Measurements from ENCODE around the gene MYO5B.
A peak's percentile ranks its signal among the peaks of the same experiment; 100 is the strongest.

Gene MYO5B

DNA sequence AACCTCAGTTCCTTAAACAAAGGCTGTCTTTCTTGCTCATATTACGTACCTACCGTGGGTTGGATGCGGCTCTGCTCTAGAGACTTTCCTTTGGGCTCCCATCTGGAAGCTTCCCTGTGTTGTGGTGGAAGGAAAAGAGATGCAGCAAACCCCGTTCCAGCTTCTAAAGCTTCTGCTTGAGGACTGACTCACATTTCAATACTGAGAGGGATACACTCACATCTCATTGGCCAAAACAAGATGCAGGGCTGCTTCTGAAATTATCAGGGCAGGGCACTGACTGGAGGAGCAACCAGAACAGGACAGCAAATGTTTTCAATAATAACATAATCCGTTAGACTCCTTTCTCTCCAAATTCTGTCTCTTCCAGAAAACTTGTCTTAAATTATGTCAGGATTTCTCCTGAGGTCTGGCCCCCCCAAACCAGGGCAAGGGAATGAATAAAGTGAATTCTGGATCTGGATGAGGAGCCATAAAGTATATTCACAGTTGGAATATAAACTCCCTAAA lies 4.5 kb upstream of the MYO5B start:
- H3K9me3 ChIP-seq = 0 out of 2 replicates have a peak, but pooled peaks cover 3% of the 10 kb centered on the region
- in situ Hi-C loops (cut with MboI; ENCODE audit: low sequenced_read_pairs) = loop anchor here (5.0 kb wide), 1 partner anchor 142 kb away; no protein-coding TSS in a partner anchor

GRCh38 chr18:50196261-50196660 lies 1.3 kb upstream of the MYO5B start:
- in situ Hi-C loops (cut with MboI; ENCODE audit: low sequenced_read_pairs) = loop anchor here (5.0 kb wide), 1 partner anchor 139 kb away; no protein-coding TSS in a partner anchor
- no peak for DNase-seq (ENCODE audit: low spot score in 2 of 2)
- 0 out of 2 replicates have a peak, but pooled peaks cover 3% of the 10 kb centered on the region for H3K9me3 ChIP-seq
- H3K4me3 ChIP-seq = no peak overlapping the region
- H3K36me3 ChIP-seq (replicated peaks) = no peaks in the 10 kb centered on the region
- peaks cover 10% of the 10 kb centered on the region for H3K4me1 ChIP-seq
- 0 out of 2 replicates have a peak, but pooled peaks cover 2% of the 10 kb centered on the region for H3K27me3 ChIP-seq (ENCODE audit: low read depth)

More for the DNA sequence above, 4.5 kb upstream of the MYO5B start:
- Histone ChIP-seq H3K4me3 (no peak overlapping the region), H3K36me3 (replicated peaks) (no peaks in the 10 kb centered on the region), H3K27me3 (ENCODE audit: low read depth) (0 out of 2 replicates have a peak, but pooled peaks cover 2% of the 10 kb centered on the region), H3K4me1 (peaks cover 3% of the 10 kb centered on the region)
- DNase-seq (ENCODE audit: low spot score in 2 of 2) = no peak

DNA sequence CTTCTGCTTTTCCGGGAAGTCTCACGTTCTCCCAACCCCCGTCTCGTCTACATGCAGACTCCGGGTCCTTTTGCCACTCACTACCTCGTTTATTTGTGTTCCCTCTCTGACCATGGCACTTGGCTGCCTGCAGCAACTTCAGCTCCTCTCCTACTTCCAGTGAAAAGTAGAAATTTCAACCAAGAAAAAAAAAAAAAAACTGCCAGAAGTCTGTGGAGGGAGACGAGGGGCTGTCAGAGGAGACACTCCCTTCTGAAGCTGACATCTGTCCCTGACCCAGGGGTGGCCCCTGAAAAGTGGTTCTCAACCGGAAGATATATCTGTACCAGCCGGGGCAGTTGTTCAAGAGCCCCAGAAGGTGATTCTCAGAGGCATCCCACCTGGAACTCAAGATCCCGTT lies 742 bp upstream of the MYO5B start:
- Histone ChIP-seq H3K4me1 (peaks cover 10% of the 10 kb centered on the region), H3K36me3 (replicated peaks) (no peaks in the 10 kb centered on the region), H3K4me3 (no peak overlapping the region), H3K9me3 (no peaks in the 10 kb centered on the region), H3K27me3 (ENCODE audit: low read depth) (0 out of 2 replicates have a peak, but pooled peaks cover 2% of the 10 kb centered on the region)
- in situ Hi-C loops (cut with MboI; ENCODE audit: low sequenced_read_pairs) = loop anchor here (5.0 kb wide), 1 partner anchor 138 kb away; no protein-coding TSS in a partner anchor
- peak in 1 of 2 experiments; percentile 9 for DNase-seq (ENCODE audit: low spot score in 2 of 2)

DNA sequence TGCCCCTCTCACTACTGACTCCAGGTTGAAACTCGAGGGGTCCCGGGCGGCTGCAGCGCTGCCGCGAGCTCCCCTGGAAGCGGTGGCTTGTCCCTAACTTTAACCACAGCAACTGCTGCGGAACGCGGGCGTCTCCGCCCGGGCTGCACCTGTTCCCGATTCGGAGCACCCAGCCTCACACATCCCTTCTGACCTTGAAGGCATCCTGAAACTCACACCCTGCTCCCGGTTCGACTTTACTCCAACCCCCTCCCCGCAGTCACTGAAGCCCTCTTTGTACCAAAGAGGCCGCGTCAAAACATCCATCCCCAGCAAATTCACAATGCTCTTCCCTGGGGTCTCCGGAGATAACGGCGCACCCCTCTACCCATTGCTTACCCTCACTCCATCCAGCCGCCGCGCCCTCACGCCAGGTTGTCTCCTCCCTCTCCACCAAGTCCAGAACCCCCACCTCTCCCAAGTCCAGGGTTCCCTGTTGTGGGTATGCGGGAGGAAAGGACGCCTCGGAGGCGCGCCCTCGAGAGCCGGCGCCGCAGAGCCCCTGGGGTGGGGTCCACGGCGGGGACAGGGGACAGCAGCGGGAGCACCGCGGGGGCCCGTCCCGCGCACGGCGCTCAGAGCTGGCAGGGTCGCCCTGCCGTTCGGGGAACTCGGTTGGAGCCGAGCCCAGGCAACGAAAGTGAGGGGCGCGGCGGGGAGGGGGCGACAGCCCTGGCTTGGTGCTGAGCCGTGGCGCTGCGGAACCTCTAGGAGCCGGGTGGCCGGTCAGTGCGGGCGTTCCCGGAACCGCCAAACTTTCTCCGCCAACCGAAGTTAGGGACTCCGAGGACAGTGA lies 934 bp downstream of the MYO5B start:
- in situ Hi-C loops (cut with MboI; ENCODE audit: low sequenced_read_pairs) = no loop called here
- peaks cover 10% of the 10 kb centered on the region for H3K4me1 ChIP-seq
- no peaks in the 10 kb centered on the region for H3K9me3 ChIP-seq
- DNase-seq (ENCODE audit: low spot score in 2 of 2) = peak in 1 of 2 experiments; percentile 40
- peak overlapping the region; percentile 62 for H3K4me3 ChIP-seq
- no peaks in the 10 kb centered on the region for H3K36me3 ChIP-seq (replicated peaks)
- 0 out of 2 replicates have a peak, but pooled peaks cover 2% of the 10 kb centered on the region for H3K27me3 ChIP-seq (ENCODE audit: low read depth)

DNA sequence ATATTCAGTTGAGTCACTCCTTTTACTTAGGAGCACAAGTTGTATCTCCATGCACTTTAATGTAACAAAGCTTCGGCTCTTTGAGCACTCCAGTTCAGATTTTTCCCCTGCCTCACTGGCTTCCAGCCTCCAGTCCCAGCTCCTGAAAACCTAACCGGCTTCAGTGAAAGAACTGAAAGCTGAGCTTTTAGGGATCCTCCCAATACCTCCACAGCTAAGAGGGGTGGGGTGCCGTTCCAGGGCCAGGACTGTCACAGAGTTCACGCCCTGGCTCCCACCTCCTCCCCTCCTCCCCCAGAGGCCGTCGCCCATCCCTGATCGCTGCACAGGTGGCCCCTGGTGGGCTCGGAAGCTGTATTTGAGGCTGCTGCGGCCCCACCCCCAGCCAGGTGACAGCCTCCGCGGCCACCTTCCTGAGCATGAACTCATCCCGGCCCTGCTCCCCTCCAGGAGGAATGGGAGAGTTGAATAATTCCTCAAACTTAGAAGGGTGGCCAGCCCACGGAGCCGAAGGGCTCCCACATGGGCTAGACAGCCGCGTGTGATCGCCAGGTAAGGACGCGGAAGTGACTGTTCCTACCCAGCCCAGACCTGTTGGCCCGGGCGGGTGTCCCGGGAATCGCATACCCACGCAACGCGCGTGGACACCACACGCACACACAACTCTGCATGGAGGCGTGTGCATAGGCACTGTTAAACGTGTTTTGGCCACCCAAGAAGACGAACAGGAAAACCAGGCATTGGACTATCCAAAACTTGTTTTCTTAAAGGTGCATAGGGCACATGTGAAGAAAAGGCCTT lies 1.8 kb downstream of the MYO5B start:
- in situ Hi-C loops (cut with MboI; ENCODE audit: low sequenced_read_pairs) = no loop called here
- H3K9me3 ChIP-seq = no peaks in the 10 kb centered on the region
- H3K27me3 ChIP-seq (ENCODE audit: low read depth) = 0 out of 2 replicates have a peak, but pooled peaks cover 2% of the 10 kb centered on the region
- DNase-seq (ENCODE audit: low spot score in 2 of 2) = no peak
- H3K4me1 ChIP-seq = peaks cover 10% of the 10 kb centered on the region
- H3K36me3 ChIP-seq (replicated peaks) = no peaks in the 10 kb centered on the region
- peak overlapping the region; percentile 62 for H3K4me3 ChIP-seq

GRCh38 chr18:50190926-50191325 lies 4.0 kb downstream of the MYO5B start:
- Histone ChIP-seq H3K4me3 (no peak overlapping the region), H3K36me3 (replicated peaks) (no peaks in the 10 kb centered on the region), H3K4me1 (peaks cover 10% of the 10 kb centered on the region), H3K27me3 (ENCODE audit: low read depth) (0 out of 2 replicates have a peak, but pooled peaks cover 2% of the 10 kb centered on the region), H3K9me3 (no peaks in the 10 kb centered on the region)
- DNase-seq (ENCODE audit: low spot score in 2 of 2) = no peak
- in situ Hi-C loops (cut with MboI; ENCODE audit: low sequenced_read_pairs) = no loop called here

- Histone ChIP-seq H3K27me3 (ENCODE audit: low read depth) (no peaks in the 10 kb centered on the region), H3K36me3 (replicated peaks) (no peaks in the 10 kb centered on the region), H3K9me3 (no peaks in the 10 kb centered on the region), H3K4me3 (no peak overlapping the region), H3K4me1 (peaks cover 8% of the 10 kb centered on the region)
- no peak for DNase-seq (ENCODE audit: low spot score in 2 of 2)
- in situ Hi-C loops (cut with MboI; ENCODE audit: low sequenced_read_pairs) = no loop called here
These were observed 4.7 kb downstream of the MYO5B start for GRCh38 chr18:50190236-50190635.

DNA sequence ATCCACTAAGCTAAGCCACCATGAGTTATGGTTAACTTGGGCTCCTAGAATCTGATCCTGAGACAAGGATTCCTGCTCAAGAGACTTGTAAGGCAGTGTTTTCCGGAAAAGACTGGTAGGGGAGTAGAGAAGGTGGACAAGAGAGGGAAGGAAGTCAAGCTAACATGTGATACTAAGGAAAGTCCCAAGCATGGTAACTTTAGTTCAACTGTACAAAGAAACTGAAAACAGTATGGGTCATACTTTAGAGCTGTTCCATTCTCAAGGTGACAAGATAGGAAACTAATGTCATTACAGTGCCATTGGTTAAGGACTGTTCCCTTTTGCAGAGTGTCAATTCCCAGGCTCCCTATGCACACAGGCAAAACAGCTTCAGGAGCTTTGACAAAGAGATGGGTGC lies 5.8 kb downstream of the MYO5B start:
- Histone ChIP-seq H3K36me3 (replicated peaks) (no peaks in the 10 kb centered on the region), H3K27me3 (ENCODE audit: low read depth) (no peaks in the 10 kb centered on the region), H3K4me3 (no peak overlapping the region), H3K9me3 (no peaks in the 10 kb centered on the region), H3K4me1 (peaks cover 7% of the 10 kb centered on the region; the same call in 1 of the 2 replicates)
- no peak for DNase-seq (ENCODE audit: low spot score in 2 of 2)
- in situ Hi-C loops (cut with MboI; ENCODE audit: low sequenced_read_pairs) = no loop called here

- peaks cover 6% of the 10 kb centered on the region; the same call in 1 of the 2 replicates for H3K4me1 ChIP-seq
- H3K36me3 ChIP-seq (replicated peaks) = no peaks in the 10 kb centered on the region
- H3K9me3 ChIP-seq = no peaks in the 10 kb centered on the region
- H3K4me3 ChIP-seq = no peak overlapping the region
- no peaks in the 10 kb centered on the region for H3K27me3 ChIP-seq (ENCODE audit: low read depth)
- in situ Hi-C loops (cut with MboI; ENCODE audit: low sequenced_read_pairs) = no loop called here
- no peak for DNase-seq (ENCODE audit: low spot score in 2 of 2)
These were observed 6.3 kb downstream of the MYO5B start for GRCh38 chr18:50188652-50189051.

DNA sequence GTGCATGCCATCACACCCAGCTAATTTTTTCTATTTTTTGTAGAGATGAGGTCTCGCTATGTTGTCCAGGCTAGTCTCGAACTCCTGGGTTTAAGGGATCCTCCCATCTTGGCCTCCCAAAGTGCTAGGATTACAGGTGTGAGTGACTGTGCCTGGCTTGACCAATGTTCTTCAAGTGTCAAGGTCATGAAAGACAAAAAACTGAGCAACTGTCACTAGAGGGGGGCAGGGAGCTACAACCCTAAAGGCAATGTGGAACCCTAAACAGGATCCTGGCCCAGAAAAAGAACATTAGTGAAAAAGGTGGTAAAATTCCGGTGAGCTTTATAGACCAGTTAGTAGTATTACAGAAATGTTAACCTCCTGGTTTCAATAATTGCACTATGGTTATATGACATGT lies 7.3 kb downstream of the MYO5B start:
- no peak for DNase-seq (ENCODE audit: low spot score in 2 of 2)
- Histone ChIP-seq H3K4me1 (no peaks in the 10 kb centered on the region), H3K36me3 (replicated peaks) (no peaks in the 10 kb centered on the region), H3K4me3 (no peak overlapping the region), H3K9me3 (no peaks in the 10 kb centered on the region), H3K27me3 (ENCODE audit: low read depth) (no peaks in the 10 kb centered on the region)
- in situ Hi-C loops (cut with MboI; ENCODE audit: low sequenced_read_pairs) = no loop called here

DNA sequence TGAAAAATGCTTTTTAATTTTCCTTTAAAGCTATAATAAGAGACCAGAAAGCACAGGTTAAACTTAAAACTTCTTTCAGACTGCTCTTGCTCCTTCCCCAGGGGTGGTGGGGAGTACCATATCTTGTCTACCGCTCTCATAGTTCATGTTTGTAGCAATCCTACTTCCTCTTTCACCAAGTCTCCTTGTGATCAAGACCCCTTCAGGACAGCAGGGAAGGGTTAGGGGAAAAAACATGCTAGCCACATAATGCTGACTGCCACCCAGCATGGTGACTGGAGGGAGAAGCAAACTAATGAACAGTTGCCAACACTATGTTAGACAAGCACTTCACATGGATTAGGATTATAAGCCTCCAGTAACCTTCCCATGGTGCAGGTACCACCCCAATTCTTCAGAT lies 8.6 kb downstream of the MYO5B start:
- no peak overlapping the region for H3K4me3 ChIP-seq
- H3K4me1 ChIP-seq = no peaks in the 10 kb centered on the region
- H3K27me3 ChIP-seq (ENCODE audit: low read depth) = no peaks in the 10 kb centered on the region
- no peaks in the 10 kb centered on the region for H3K9me3 ChIP-seq
- no peaks in the 10 kb centered on the region for H3K36me3 ChIP-seq (replicated peaks)
- DNase-seq (ENCODE audit: low spot score in 2 of 2) = no peak
- in situ Hi-C loops (cut with MboI; ENCODE audit: low sequenced_read_pairs) = no loop called here

DNA sequence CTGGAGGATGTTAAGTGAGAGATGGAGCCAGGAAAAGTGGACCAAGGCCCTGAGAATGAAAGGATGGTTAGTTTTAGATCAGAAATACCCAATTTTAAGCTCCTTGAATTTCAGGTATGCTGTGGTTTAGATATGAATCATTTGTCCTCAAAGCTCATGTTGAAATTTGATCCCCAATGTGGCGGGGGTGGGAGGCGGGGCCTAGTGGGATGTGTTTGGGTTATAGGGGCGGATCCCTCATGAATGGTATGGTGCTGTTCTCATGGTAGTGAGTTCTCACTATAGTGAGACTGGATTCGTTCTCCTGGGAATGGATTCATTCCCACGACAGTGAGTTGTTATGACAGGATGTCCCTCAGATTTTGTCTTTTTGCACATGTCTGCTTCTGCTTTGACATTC lies 11.4 kb downstream of the MYO5B start:
- no peaks in the 10 kb centered on the region for H3K27me3 ChIP-seq (ENCODE audit: low read depth)
- no peak for DNase-seq (ENCODE audit: low spot score in 2 of 2)
- no peak overlapping the region for H3K4me3 ChIP-seq
- H3K9me3 ChIP-seq = no peaks in the 10 kb centered on the region
- in situ Hi-C loops (cut with MboI; ENCODE audit: low sequenced_read_pairs) = no loop called here
- H3K36me3 ChIP-seq (replicated peaks) = no peaks in the 10 kb centered on the region
- H3K4me1 ChIP-seq = no peaks in the 10 kb centered on the region

- H3K36me3 ChIP-seq (replicated peaks) = no peaks in the 10 kb centered on the region
- no peak for DNase-seq (ENCODE audit: low spot score in 2 of 2)
- H3K4me3 ChIP-seq = no peak overlapping the region
- H3K9me3 ChIP-seq = no peaks in the 10 kb centered on the region
- in situ Hi-C loops (cut with MboI; ENCODE audit: low sequenced_read_pairs) = no loop called here
- no peaks in the 10 kb centered on the region for H3K27me3 ChIP-seq (ENCODE audit: low read depth)
- no peaks in the 10 kb centered on the region for H3K4me1 ChIP-seq
These were observed 12.4 kb downstream of the MYO5B start for GRCh38 chr18:50182511-50182910.

Data from HAP-1 (cell line).